IPS-20b (cell line): ENCODE measurements around the gene MUS81.

Source experiments
- H3K27ac ChIP-seq: one replicate; pipeline ENCODE4 v1.5.1; 2013; ENCODE audit warnings: low read length
- H3K27me3 ChIP-seq: 2 replicates; pipeline ENCODE4 v1.6.1; 2013; ENCODE audit warnings: mild to moderate bottlenecking, low read length, inconsistent platforms; ENCODE audit not compliant: insufficient read depth
- H3K36me3 ChIP-seq: 2 replicates; pipeline ENCODE4 v1.6.1; 2013; ENCODE audit warnings: low read depth, mild to moderate bottlenecking, inconsistent platforms, low read length, moderate library complexity; ENCODE audit not compliant: insufficient read depth
- H3K4me1 ChIP-seq: 2 replicates; pipeline ENCODE4 v1.6.1; 2013; ENCODE audit warnings: mild to moderate bottlenecking, control low read depth, inconsistent platforms, low read length, moderate library complexity; ENCODE audit not compliant: insufficient read depth
- H3K4me3 ChIP-seq: 2 replicates; pipeline ENCODE4 v1.5.1; 2013; ENCODE audit warnings: mild to moderate bottlenecking, low read length, inconsistent platforms
- H3K9ac ChIP-seq: 2 replicates; pipeline ENCODE4 v1.6.1; 2013; ENCODE audit warnings: low read depth, mild to moderate bottlenecking, inconsistent platforms, low read length, moderate library complexity
- H3K9me3 ChIP-seq: 2 replicates; pipeline ENCODE4 v1.6.1; 2013; ENCODE audit warnings: mild to moderate bottlenecking, low read depth, low read length, inconsistent platforms; ENCODE audit not compliant: insufficient read depth

The MUS81 gene

GRCh38 chr11:65883786-65884715 lies 23.8 kb downstream of the MUS81 start:
- H3K36me3 ChIP-seq = peaks cover 52% of the 10 kb centered on the region
- no peak overlapping the region for H3K27ac ChIP-seq
- no peak overlapping the region for H3K9ac ChIP-seq
- H3K27me3 ChIP-seq = peaks cover 4% of the 10 kb centered on the region; the same call in 1 of the 2 replicates
- no peaks in the 10 kb centered on the region for H3K9me3 ChIP-seq
- H3K4me1 ChIP-seq = no peaks in the 10 kb centered on the region; the same call in 1 of the 2 replicates
- no peak overlapping the region for H3K4me3 ChIP-seq

GRCh38 chr11:65884716-65885092 lies 24.5 kb downstream of the MUS81 start:
- Histone ChIP-seq H3K4me3 (no peak overlapping the region), H3K9ac (no peak overlapping the region), H3K4me1 (peaks cover 3% of the 10 kb centered on the region; the same call in 1 of the 2 replicates), H3K27ac (no peak overlapping the region), H3K36me3 (peaks cover 52% of the 10 kb centered on the region), H3K27me3 (peaks cover 11% of the 10 kb centered on the region), H3K9me3 (no peaks in the 10 kb centered on the region)

GRCh38 chr11:65885231-65885630 lies 25.0 kb downstream of the MUS81 start:
- no peaks in the 10 kb centered on the region for H3K9me3 ChIP-seq
- peaks cover 8% of the 10 kb centered on the region; the same call in 1 of the 2 replicates for H3K4me1 ChIP-seq
- peaks cover 16% of the 10 kb centered on the region for H3K27me3 ChIP-seq
- H3K4me3 ChIP-seq = no peak overlapping the region
- H3K9ac ChIP-seq = no peak overlapping the region
- peaks cover 52% of the 10 kb centered on the region for H3K36me3 ChIP-seq
- H3K27ac ChIP-seq = no peak overlapping the region

- peaks cover 52% of the 10 kb centered on the region for H3K36me3 ChIP-seq
- peaks cover 17% of the 10 kb centered on the region for H3K27me3 ChIP-seq
- H3K27ac ChIP-seq = no peak overlapping the region
- no peak overlapping the region for H3K9ac ChIP-seq
- H3K9me3 ChIP-seq = no peaks in the 10 kb centered on the region
- H3K4me1 ChIP-seq = peaks cover 8% of the 10 kb centered on the region; the same call in 1 of the 2 replicates
- no peak overlapping the region for H3K4me3 ChIP-seq
Measured at GRCh38 chr11:65885808-65886536, 25.7 kb downstream of the MUS81 start.

GRCh38 chr11:65886826-65887722 lies 26.8 kb downstream of the MUS81 start:
- H3K27ac ChIP-seq = no peak overlapping the region
- peaks cover 27% of the 10 kb centered on the region for H3K27me3 ChIP-seq
- peak overlapping the region; percentile 79 for H3K4me3 ChIP-seq
- H3K9me3 ChIP-seq = no peaks in the 10 kb centered on the region
- H3K4me1 ChIP-seq = peaks cover 10% of the 10 kb centered on the region; the same call in 1 of the 2 replicates
- peaks cover 48% of the 10 kb centered on the region for H3K36me3 ChIP-seq
- peak overlapping the region; percentile 80; the same call in 1 of the 2 replicates for H3K9ac ChIP-seq

- Histone ChIP-seq H3K27me3 (peaks cover 27% of the 10 kb centered on the region), H3K27ac (no peak overlapping the region), H3K9me3 (no peaks in the 10 kb centered on the region), H3K36me3 (peaks cover 41% of the 10 kb centered on the region), H3K9ac (peak overlapping the region; percentile 80; the same call in 1 of the 2 replicates), H3K4me1 (peaks cover 12% of the 10 kb centered on the region; the same call in 1 of the 2 replicates), H3K4me3 (peak overlapping the region; percentile 79)
Measured at GRCh38 chr11:65887723-65888162, 27.5 kb downstream of the MUS81 start.

GRCh38 chr11:65888163-65888814 lies 28.1 kb downstream of the MUS81 start, which contains the start of gene FIBP:
Gene FIBP (minus strand): TSS chr11:65888471. CDS start chr11:65888418, 53 bp downstream.
- Histone ChIP-seq H3K4me3 (peak within 1 kb of the TSS; percentile 79), H3K9ac (peak within 1 kb of the TSS; percentile 82; the same call in 1 of the 2 replicates), H3K27ac (peak within 1 kb of the TSS; percentile 79), H3K4me1 (peaks cover 12% of the 10 kb centered on the region; the same call in 1 of the 2 replicates), H3K9me3 (no peaks in the 10 kb centered on the region), H3K27me3 (peaks cover 27% of the 10 kb centered on the region), H3K36me3 (peaks cover 36% of the 10 kb centered on the region)

GRCh38 chr11:65890324-65891218 lies 30.3 kb downstream of the MUS81 start, which contains the start of gene CCDC85B:
Gene CCDC85B (plus strand): TSS chr11:65890673. CDS start chr11:65890784, 111 bp downstream.
- Histone ChIP-seq H3K36me3 (peaks cover 15% of the 10 kb centered on the region), H3K4me3 (peak within 1 kb of the TSS; percentile 84), H3K4me1 (peaks cover 12% of the 10 kb centered on the region; the same call in 1 of the 2 replicates), H3K9me3 (no peaks in the 10 kb centered on the region), H3K9ac (peak within 1 kb of the TSS; percentile 74), H3K27ac (no peak within 1 kb of the TSS), H3K27me3 (peaks cover 27% of the 10 kb centered on the region)

- Histone ChIP-seq H3K4me1 (peaks cover 12% of the 10 kb centered on the region; the same call in 1 of the 2 replicates), H3K27me3 (peaks cover 27% of the 10 kb centered on the region), H3K9ac (peak overlapping the region; percentile 74), H3K27ac (no peak overlapping the region), H3K36me3 (peaks cover 6% of the 10 kb centered on the region), H3K4me3 (peak overlapping the region; percentile 84), H3K9me3 (no peaks in the 10 kb centered on the region)
Measured at GRCh38 chr11:65891219-65892136, 31.2 kb downstream of the MUS81 start.
